Stimulated activated CD4-positive, alpha-beta T cell treated with anti-CD3 and anti-CD28 coated beads, Interleukin-4, amount 100 ng/mL, for 48 hours (primary cell): ENCODE measurements around the gene HRAS.
"Not testable (repeated sequence)": the region's sequence is repeated elsewhere in the genome, so short reads cannot be mapped to it uniquely, and the experiment has no call there.

Experiments used
- DNase-seq, 2 donors: peaks; one replicate each; pipeline ENCODE4 v3.0.0-alpha.2; 2020; ENCODE audit warnings: low read depth in 2 of 2

The HRAS gene

GRCh38 chr11:532986-533585 is 2.3 kb downstream of the HRAS start:
- DNase-seq, result no peak

- no peak for DNase-seq
These were observed 2.8 kb downstream of the HRAS start for GRCh38 chr11:532527-532985.

- DNase-seq, result no peak
These were observed 3.4 kb downstream of the HRAS start for GRCh38 chr11:531919-532526.

- DNase-seq, result no peak
These were observed 4.2 kb downstream of the HRAS start for GRCh38 chr11:530960-531831.

GRCh38 chr11:529728-530411 is 5.5 kb downstream of the HRAS start:
- DNase-seq, result no peak

- no peak for DNase-seq
These were observed 6.3 kb downstream of the HRAS start for GRCh38 chr11:528815-529727.

GRCh38 chr11:528166-528814 is 7.1 kb downstream of the HRAS start:
- no peak for DNase-seq

- no peak for DNase-seq
These were observed 9.2 kb downstream of the HRAS start for GRCh38 chr11:526192-526591.

GRCh38 chr11:521177-521688 is 14.1 kb downstream of the HRAS start:
- DNase-seq, result no peak

- no peak for DNase-seq
These were observed 14.8 kb downstream of the HRAS start for GRCh38 chr11:520428-521176.

GRCh38 chr11:518463-519202 is 16.7 kb downstream of the HRAS start:
- peak; percentile 76 to 90 for DNase-seq

GRCh38 chr11:516918-517685 is 18.3 kb downstream of the HRAS start:
- DNase-seq, result not testable (repeated sequence)

- no peak for DNase-seq
These were observed 19.0 kb downstream of the HRAS start for GRCh38 chr11:516400-516799.

GRCh38 chr11:515131-515530 is 20.2 kb downstream of the HRAS start:
- DNase-seq, result no peak

GRCh38 chr11:514606-515005 is 20.8 kb downstream of the HRAS start:
- DNase-seq, result no peak

GRCh38 chr11:512761-513595 is 22.4 kb downstream of the HRAS start:
- DNase-seq, result no peak

GRCh38 chr11:508956-509355 is 26.4 kb downstream of the HRAS start:
- no peak for DNase-seq
